Measurements from ENCODE around the gene ANGPTL2.
"Not testable (repeated sequence)": the region's sequence is repeated elsewhere in the genome, so short reads cannot be mapped to it uniquely, and the experiment has no call there.

The ANGPTL2 gene

GRCh38 chr9:127158786-127159324 is 36.4 kb upstream of the ANGPTL2 start:
- DNase-seq, result no peak
- intact Hi-C loops (cut with DNase I), result no loop called here

- intact Hi-C loops (cut with DNase I), result no loop called here
- DNase-seq, result peak in 1 of 10 donors; percentile 40
Measured at GRCh38 chr9:127155314-127155960, 33.0 kb upstream of the ANGPTL2 start.

- DNase-seq, result peak in 7 of 10 donors; percentile 50 to 92 (median 68)
- intact Hi-C loops (cut with DNase I), result no loop called here
Measured at GRCh38 chr9:127154390-127155191, 32.2 kb upstream of the ANGPTL2 start.

- intact Hi-C loops (cut with DNase I), result no loop called here
Measured at GRCh38 chr9:127154003-127154389, 31.6 kb upstream of the ANGPTL2 start.

GRCh38 chr9:127153501-127153900 is 31.1 kb upstream of the ANGPTL2 start:
- intact Hi-C loops (cut with DNase I), result no loop called here
- no peak for DNase-seq

More at GRCh38 chr9:127154003-127154389, 31.6 kb upstream of the ANGPTL2 start:
- peak in 2 of 10 donors; percentile 54 to 59 for DNase-seq

- peak in 1 of 10 donors; percentile 29 for DNase-seq
- intact Hi-C loops (cut with DNase I), result no loop called here
Measured at GRCh38 chr9:127149463-127150390, 27.3 kb upstream of the ANGPTL2 start.

GRCh38 chr9:127149010-127149409 is 26.6 kb upstream of the ANGPTL2 start:
- intact Hi-C loops (cut with DNase I), result no loop called here
- peak in 1 of 10 donors; percentile 62 for DNase-seq

GRCh38 chr9:127148014-127148413 is 25.6 kb upstream of the ANGPTL2 start:
- intact Hi-C loops (cut with DNase I), result no loop called here

GRCh38 chr9:127147251-127147650 is 24.8 kb upstream of the ANGPTL2 start:
- DNase-seq, result no peak
- intact Hi-C loops (cut with DNase I), result no loop called here

More at GRCh38 chr9:127148014-127148413, 25.6 kb upstream of the ANGPTL2 start:
- peak in 1 of 10 donors; percentile 57 for DNase-seq

GRCh38 chr9:127146841-127147240 is 24.4 kb upstream of the ANGPTL2 start:
- DNase-seq; intact Hi-C loops (cut with DNase I): not testable (repeated sequence)

- intact Hi-C loops (cut with DNase I), result no loop called here
- DNase-seq, result peak in 2 of 10 donors; percentile 45 to 82
Measured at GRCh38 chr9:127144670-127145445, 22.4 kb upstream of the ANGPTL2 start.

- DNase-seq, result peak in 2 of 10 donors; percentile 43 to 57
Measured at GRCh38 chr9:127143920-127144465, 21.6 kb upstream of the ANGPTL2 start.

GRCh38 chr9:127142931-127143464 is 20.6 kb upstream of the ANGPTL2 start:
- DNase-seq, result peak in 1 of 10 donors; percentile 14
- intact Hi-C loops (cut with DNase I), result no loop called here

More at GRCh38 chr9:127143920-127144465, 21.6 kb upstream of the ANGPTL2 start:
- intact Hi-C loops (cut with DNase I), result no loop called here

GRCh38 chr9:127142291-127142690 is 19.9 kb upstream of the ANGPTL2 start:
- DNase-seq, result peak in 2 of 10 donors; percentile 21 to 38
- intact Hi-C loops (cut with DNase I), result no loop called here

- intact Hi-C loops (cut with DNase I), result no loop called here
- DNase-seq, result peak in 2 of 10 donors; percentile 69 to 82
Measured at GRCh38 chr9:127140842-127141675, 18.6 kb upstream of the ANGPTL2 start.

GRCh38 chr9:127140181-127140580 is 17.7 kb upstream of the ANGPTL2 start:
- intact Hi-C loops (cut with DNase I), result no loop called here
- peak in 2 of 10 donors; percentile 31 to 44 for DNase-seq

- peak in 2 of 10 donors; percentile 49 to 85 for DNase-seq
- intact Hi-C loops (cut with DNase I), result no loop called here
Measured at GRCh38 chr9:127139775-127140174, 17.3 kb upstream of the ANGPTL2 start.

Measured in posterior cingulate gyrus (tissue), 11 donors.